Upper lobe of left lung (tissue), 6 donors: ENCODE data around the gene FAM219B. TPM values are rescaled to one million over a fixed set of nuclear protein-coding genes. Genes with fewer than 3 reads are reported as not detected.

Experiments used
- ATAC-seq, 2 donors: fragments of 200-7000 bp; cut with Tn5 transposase; one replicate each; pipeline ENCODE4 v1.9.1; 2022; ENCODE audit warnings: mild to moderate bottlenecking in 2 of 2, moderate library complexity in 2 of 2; ENCODE audit not compliant: low FRiP score in 2 of 2
- DNase-seq, 2 donors: peaks; one replicate each; pipeline ENCODE4 v3.0.0-alpha.2; 2019 to 2020
- H3K27ac ChIP-seq, 4 donors: fragments of 200-600 bp; sonication (generic); one replicate each; pipeline ENCODE4 v1.5.1; 2016 to 2019
- H3K27me3 ChIP-seq, 4 donors: fragments of 200-600 bp; sonication (generic); one replicate each; pipeline ENCODE4 v1.5.1; 2017 to 2019
- H3K36me3 ChIP-seq, 4 donors: fragments of 200-600 bp; sonication (generic); one replicate each; pipeline ENCODE4 v1.5.1; 2016 to 2019
- H3K4me1 ChIP-seq, 4 donors: fragments of 200-600 bp; sonication (generic); one replicate each; pipeline ENCODE4 v1.5.1; 2018 to 2019
- H3K4me3 ChIP-seq, 4 donors: fragments of 200-600 bp; sonication (generic); one replicate each; pipeline ENCODE4 v1.5.1; 2017 to 2019; ENCODE audit warnings: mild to moderate bottlenecking in 2 of 4, moderate library complexity in 1 of 4
- H3K9me3 ChIP-seq, 4 donors: fragments of 200-600 bp; sonication (generic); one replicate each; pipeline ENCODE4 v1.5.1; 2018 to 2019
- EP300 ChIP-seq, 4 donors: sonication (generic); formaldehyde crosslinking; IDR thresholded peaks; one replicate each; pipeline ENCODE4 v1.5.1; 2017; ENCODE audit warnings: antibody characterized with exemption in 4 of 4, control low read depth in 2 of 4
- POLR2A ChIP-seq, 4 donors: fragments of 450-650 bp; IDR thresholded peaks; one replicate each; pipeline ENCODE4 v1.5.1; 2016 to 2017; ENCODE audit warnings: antibody characterized with exemption in 4 of 4, mild to moderate bottlenecking in 2 of 4
- POLR2AphosphoS5 ChIP-seq, 2 donors: sonication (generic); formaldehyde crosslinking; IDR thresholded peaks; one replicate each; pipeline ENCODE4 v1.5.1; 2017; ENCODE audit warnings: antibody characterized with exemption in 2 of 2
- WGBS, 2 donors: methylation state at CpG; one replicate each; pipeline ENCODE4 v1.1.5; 2017 to 2018; 5-methylcytosine and 5-hydroxymethylcytosine counted together
- total RNA-seq, 6 donors: library from RNA; depleted of rRNA in 4 of 6; stranded (reverse); fragments of >200 nt in 4 of 6; gene quantifications; one replicate each; pipeline versions ENCODE4 v1.1.0 to v1.2.1, GENCODE V29; 2016 to 2021
- TF ChIP-seq, protein P1 (sequence below), 6 experiments: fragments of 450-650 bp in 4 of 6; fragments of 200-600 bp in 2 of 6; sonication (generic) in 2 of 6; IDR thresholded peaks; one replicate each; pipeline ENCODE4 v1.5.1; 2016 to 2019; ENCODE audit warnings: antibody characterized with exemption in 6 of 6
- donor health status: DM: no; HTN: no; CAD: no; lungs with moderate emphysema.
- donor health status: DM: no; HTN: yes; CAD: no; lungs with severe emphysema.

The FAM219B gene
- total RNA-seq, 6 donors from 2014 or later = 49.3 to 122 (median 71.5) TPM

DNA sequence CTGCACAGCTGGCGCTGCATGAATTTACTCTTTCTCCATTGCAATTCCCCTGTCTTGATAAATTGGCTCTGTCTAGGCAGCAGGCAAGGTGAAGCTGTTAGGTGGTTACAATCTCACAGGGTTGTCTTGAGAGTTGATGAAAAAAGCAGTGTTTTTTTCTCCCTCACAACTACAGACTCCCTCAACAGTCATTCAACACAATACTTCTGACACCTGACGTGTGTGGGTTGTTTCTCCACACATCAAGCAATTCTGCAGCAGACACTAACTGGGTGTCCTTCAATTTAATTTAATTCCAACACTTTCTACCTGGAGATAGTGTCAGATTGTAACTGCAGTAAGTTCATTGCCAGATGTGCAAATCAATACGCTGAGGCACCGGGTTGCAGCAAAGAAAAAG lies 28.4 kb downstream of the FAM219B start:
- no peak overlapping the region for H3K27ac ChIP-seq
- ATAC-seq (no peak), DNase-seq (no peak)
- TF ChIP-seq, protein P1, sequence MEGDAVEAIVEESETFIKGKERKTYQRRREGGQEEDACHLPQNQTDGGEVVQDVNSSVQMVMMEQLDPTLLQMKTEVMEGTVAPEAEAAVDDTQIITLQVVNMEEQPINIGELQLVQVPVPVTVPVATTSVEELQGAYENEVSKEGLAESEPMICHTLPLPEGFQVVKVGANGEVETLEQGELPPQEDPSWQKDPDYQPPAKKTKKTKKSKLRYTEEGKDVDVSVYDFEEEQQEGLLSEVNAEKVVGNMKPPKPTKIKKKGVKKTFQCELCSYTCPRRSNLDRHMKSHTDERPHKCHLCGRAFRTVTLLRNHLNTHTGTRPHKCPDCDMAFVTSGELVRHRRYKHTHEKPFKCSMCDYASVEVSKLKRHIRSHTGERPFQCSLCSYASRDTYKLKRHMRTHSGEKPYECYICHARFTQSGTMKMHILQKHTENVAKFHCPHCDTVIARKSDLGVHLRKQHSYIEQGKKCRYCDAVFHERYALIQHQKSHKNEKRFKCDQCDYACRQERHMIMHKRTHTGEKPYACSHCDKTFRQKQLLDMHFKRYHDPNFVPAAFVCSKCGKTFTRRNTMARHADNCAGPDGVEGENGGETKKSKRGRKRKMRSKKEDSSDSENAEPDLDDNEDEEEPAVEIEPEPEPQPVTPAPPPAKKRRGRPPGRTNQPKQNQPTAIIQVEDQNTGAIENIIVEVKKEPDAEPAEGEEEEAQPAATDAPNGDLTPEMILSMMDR (IDR thresholded peaks at IDR 0.05) = no peak
- no peak for TF ChIP-seq POLR2A (IDR thresholded peaks at IDR 0.05)
- TF ChIP-seq EP300 (IDR thresholded peaks at IDR 0.05) = no peak
- no peak for TF ChIP-seq POLR2AphosphoS5 (IDR thresholded peaks at IDR 0.05)
- H3K36me3 ChIP-seq = no peaks in the 10 kb centered on the region
- H3K4me1 ChIP-seq = peaks cover 0 to 7% (median 6%) of the 10 kb centered on the region in 4 donors
- 66 to 82% methylated on average over 4 of the region's 4 CpGs for WGBS, 2 donors
- no peaks in the 10 kb centered on the region for H3K9me3 ChIP-seq
- H3K27me3 ChIP-seq = no peaks in the 10 kb centered on the region
- H3K4me3 ChIP-seq = no peak overlapping the region

DNA sequence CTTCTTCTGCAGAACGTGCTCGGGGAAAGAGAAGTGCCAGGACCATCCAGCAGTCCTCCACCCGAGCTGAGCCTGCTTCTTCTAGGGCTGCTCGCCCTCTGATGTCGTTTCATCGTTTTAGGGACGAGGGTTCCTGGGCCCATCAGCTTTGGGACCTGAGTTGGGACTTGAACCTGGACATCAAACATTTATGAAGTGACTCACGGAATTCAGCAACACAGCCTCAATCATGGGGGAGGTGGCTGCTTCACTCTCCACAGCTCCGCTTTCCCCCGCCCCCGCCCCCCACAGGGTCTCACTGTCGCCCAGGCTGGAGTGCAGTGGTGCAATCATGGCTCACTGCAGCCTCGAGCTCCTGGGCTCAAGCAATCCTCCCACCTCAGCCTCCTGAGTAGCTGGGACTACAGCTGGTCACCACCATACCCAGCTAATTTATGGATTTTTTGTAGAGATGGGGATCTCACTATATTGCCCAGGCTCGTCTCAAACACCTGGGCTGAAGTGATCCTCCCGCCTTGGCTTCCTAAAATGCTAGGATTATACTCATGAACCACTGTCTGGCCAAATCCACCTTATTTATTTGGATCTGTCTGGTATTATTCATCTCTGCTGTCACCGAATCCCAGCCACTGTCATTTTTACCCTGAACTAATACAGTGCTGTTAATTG lies 32.8 kb downstream of the FAM219B start:
- Histone ChIP-seq H3K4me3 (peak overlapping the region; percentile 62 to 74 (median 72)), H3K27ac (peak overlapping the region; percentile 91 to 98 (median 94)), H3K36me3 (no peaks in the 10 kb centered on the region), H3K27me3 (no peaks in the 10 kb centered on the region), H3K9me3 (no peaks in the 10 kb centered on the region), H3K4me1 (peaks cover 37 to 46% (median 42%) of the 10 kb centered on the region in 4 donors)
- ATAC-seq = peak in 1 of 2 donors; percentile 18
- WGBS, 2 donors = 27 to 37% methylated on average over 13 to 16 of the region's 16 CpGs
- TF ChIP-seq, protein P1 (IDR thresholded peaks at IDR 0.05) = peak in 1 of 6 experiments; percentile 5
- no peak for TF ChIP-seq EP300 (IDR thresholded peaks at IDR 0.05)
- DNase-seq = peak in 1 of 2 donors; percentile 38

DNA sequence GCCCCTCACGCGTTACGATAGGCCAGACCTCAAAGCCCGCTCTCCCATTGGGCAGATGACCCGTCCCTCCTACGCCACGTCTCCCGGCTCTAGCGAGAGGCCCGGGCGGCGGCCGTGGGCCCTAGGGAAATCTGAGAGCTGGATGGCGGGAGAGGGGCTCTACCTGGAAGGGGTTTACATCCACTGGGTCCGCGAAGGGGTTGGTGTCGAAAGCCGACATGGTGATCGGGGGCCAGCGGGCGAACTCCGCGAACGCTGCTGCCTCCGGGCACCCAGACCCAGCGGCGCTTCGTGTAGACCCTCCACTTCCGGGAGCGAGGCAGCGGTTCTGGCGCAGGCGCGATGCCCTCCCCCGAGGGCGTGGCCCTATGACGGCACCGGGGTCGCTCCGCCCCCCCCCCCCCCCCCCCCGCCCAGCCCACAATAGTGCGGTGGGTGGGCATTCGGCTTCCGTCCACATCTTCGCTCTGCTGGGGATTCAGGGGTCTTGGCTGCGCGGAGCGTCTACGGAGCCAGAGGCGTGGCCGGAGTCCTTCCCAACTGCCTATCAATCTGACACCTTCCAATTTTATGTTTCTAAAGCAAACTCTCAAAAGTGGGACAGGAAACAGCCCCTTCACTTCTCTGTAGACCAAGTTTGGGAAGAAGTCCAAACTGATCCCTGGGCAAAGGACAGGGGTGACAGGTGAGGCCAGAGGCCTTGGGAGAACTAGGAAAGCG lies 33.5 kb downstream of the FAM219B start, which contains the start of gene SCAMP2:
Gene SCAMP2, minus strand, starts transcription at position 330 of the 720 bp plus-strand sequence. Its CDS starts 110 bp downstream, at position 220.
- peaks cover 0 to 2% (median 0%) of the 10 kb centered on the region in 4 donors for H3K36me3 ChIP-seq
- peak; percentile 96 to 98 for DNase-seq
- peak; percentile 95 to 97 for ATAC-seq
- peak within 1 kb of the TSS; percentile 62 to 74 (median 72) for H3K4me3 ChIP-seq
- peak within 1 kb of the TSS; percentile 91 to 98 (median 94) for H3K27ac ChIP-seq
- H3K27me3 ChIP-seq = no peaks in the 10 kb centered on the region
- WGBS, 2 donors = 0 to 1% methylated on average over 17 to 29 of the region's 52 CpGs
- no peaks in the 10 kb centered on the region for H3K9me3 ChIP-seq
- TF ChIP-seq POLR2AphosphoS5 (IDR thresholded peaks at IDR 0.05) (peak; percentile 89 to 91), POLR2A (IDR thresholded peaks at IDR 0.05) (peak; percentile 44 to 95 (median 85)), EP300 (IDR thresholded peaks at IDR 0.05) (peak in 1 of 4 donors; percentile 27)
- TF ChIP-seq, protein P1 (IDR thresholded peaks at IDR 0.05) = peak in 1 of 6 experiments; percentile 25
- peaks cover 44 to 53% (median 49%) of the 10 kb centered on the region in 4 donors for H3K4me1 ChIP-seq

DNA sequence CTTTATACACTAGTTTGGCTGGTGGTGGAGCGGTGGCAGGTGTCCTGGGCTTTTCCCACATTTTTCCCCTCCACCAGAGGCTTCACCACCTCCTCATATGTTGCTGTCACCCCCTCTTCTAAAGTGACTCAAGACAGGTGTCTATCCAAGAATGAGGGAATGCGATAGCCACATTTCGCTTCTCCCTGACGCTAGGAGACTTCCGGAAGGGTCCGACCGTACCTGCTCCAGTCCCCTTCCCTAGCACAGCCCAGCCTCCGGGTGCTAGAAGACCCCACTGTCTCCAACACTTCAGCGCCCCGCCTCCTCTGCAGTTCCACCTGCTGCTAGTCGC lies 34.0 kb downstream of the FAM219B start:
- Histone ChIP-seq H3K27me3 (no peaks in the 10 kb centered on the region), H3K4me3 (peak overlapping the region; percentile 62 to 74 (median 72)), H3K36me3 (peaks cover 0 to 4% (median 0%) of the 10 kb centered on the region in 4 donors), H3K9me3 (no peaks in the 10 kb centered on the region), H3K4me1 (peaks cover 50 to 58% (median 54%) of the 10 kb centered on the region in 4 donors), H3K27ac (peak overlapping the region; percentile 91 to 98 (median 94))
- DNase-seq (no peak), ATAC-seq (no peak)
- 0 to 1% methylated on average over 10 to 11 of the region's 11 CpGs for WGBS, 2 donors
- no peak for TF ChIP-seq POLR2A (IDR thresholded peaks at IDR 0.05)
- TF ChIP-seq POLR2AphosphoS5 (IDR thresholded peaks at IDR 0.05) = no peak
- no peak for TF ChIP-seq EP300 (IDR thresholded peaks at IDR 0.05)
- TF ChIP-seq, protein P1 (IDR thresholded peaks at IDR 0.05) = no peak
